Cardiac muscle cell (in vitro differentiated cells and primary cell): Measurements from ENCODE around the gene KLHL30. TPM values are rescaled to one million over a fixed set of nuclear protein-coding genes. Genes with fewer than 3 reads are reported as not detected.
A peak's percentile ranks its signal among the peaks of the same experiment; 100 is the strongest.

ENCODE experiments used
- DNase-seq, 2 donors: peaks; one replicate each; pipeline versions ENCODE4 v3.0.0 to v3.0.0-alpha.2; 2010 to 2017; ENCODE audit warnings: low read depth in 1 of 2, low spot score in 1 of 2
- H3K27ac ChIP-seq: fragments of 200-600 bp; sonication (generic); 2 replicates; pipeline ENCODE4 v1.5.1; 2016
- H3K27me3 ChIP-seq: fragments of 200-600 bp; sonication (generic); 2 replicates; pipeline ENCODE4 v1.6.0; 2016; ENCODE audit warnings: control low read depth
- H3K36me3 ChIP-seq: fragments of 200-600 bp; sonication (generic); 2 replicates; pipeline ENCODE4 v1.5.1; 2016; ENCODE audit warnings: control low read depth
- H3K4me1 ChIP-seq: fragments of 200-600 bp; sonication (generic); 2 replicates; pipeline ENCODE4 v1.8.1; 2017; ENCODE audit warnings: low read depth, mild to moderate bottlenecking, mixed run types
- H3K4me3 ChIP-seq: fragments of 200-600 bp; sonication (generic); 2 replicates; pipeline ENCODE4 v1.5.1; 2016; ENCODE audit warnings: mild to moderate bottlenecking
- H3K9me3 ChIP-seq: fragments of 200-600 bp; sonication (generic); 2 replicates; pipeline ENCODE4 v1.5.1; 2017; ENCODE audit warnings: low read depth, mild to moderate bottlenecking, control low read depth
- CTCF ChIP-seq: IDR thresholded peaks from 2 replicates; pipeline ENCODE4 v1.5.1; 2012; ENCODE audit warnings: low read depth, mild to moderate bottlenecking, low read length
- polyA plus RNA-seq: library from polyadenylated mRNA; unstranded; fragments of >200 nt; fragmentation: Nextera tagmentation; extraction: Ambion mirVana; gene quantifications from 2 replicates; pipeline ENCODE4 v1.2.1, GENCODE V29; 2016
- total RNA-seq: library from RNA; depleted of rRNA; stranded (reverse); fragments of >200 nt; gene quantifications from 2 replicates; pipeline ENCODE4 v1.2.3, GENCODE V29; 2016

Gene KLHL30
- total RNA-seq (25.9 and 31.7 TPM in 2 replicates), polyA plus RNA-seq (6.7 and 14.1 TPM in 2 replicates)

- H3K4me3 ChIP-seq: peak within 1 kb of the TSS; percentile 7
- peak within 1 kb of the TSS; percentile 90 for H3K27ac ChIP-seq
- H3K36me3 ChIP-seq: no peaks in the 10 kb centered on the region
- DNase-seq: peak in 1 of 2 donors; percentile 93
- H3K27me3 ChIP-seq: no peaks in the 10 kb centered on the region
- TF ChIP-seq CTCF: no peak
- peaks cover 34% of the 10 kb centered on the region for H3K4me1 ChIP-seq
- H3K9me3 ChIP-seq: no peaks in the 10 kb centered on the region
These were observed at the start of gene KLHL30 for GRCh38 chr2:238138331-238139195. TSS of gene KLHL30 (plus strand) at chr2:238138668. CDS start at chr2:238140755, 2,087 bp downstream.

DNA sequence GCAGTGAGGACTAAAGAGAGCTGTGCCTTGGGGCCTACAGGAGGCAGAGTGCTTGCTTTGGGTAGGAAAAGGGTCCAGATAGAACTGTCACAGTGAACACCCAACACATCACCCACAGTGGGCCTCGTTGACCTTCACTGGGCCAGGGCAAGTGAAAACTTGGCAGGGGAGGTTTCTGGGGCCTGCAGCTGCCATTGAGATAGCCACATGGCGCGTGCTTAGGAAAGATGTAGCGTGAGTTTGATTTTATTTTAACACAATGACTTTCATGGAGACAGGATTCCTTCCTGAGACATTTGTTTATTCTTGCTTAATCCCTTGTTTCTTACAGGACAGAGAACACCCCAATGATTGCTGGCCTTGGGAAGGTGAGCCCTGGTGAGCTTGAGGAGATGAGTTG is 47.6 kb upstream of the KLHL30 start:
- TF ChIP-seq CTCF: no peak
- Histone ChIP-seq H3K4me1 (peaks cover 6% of the 10 kb centered on the region), H3K4me3 (no peak overlapping the region), H3K27ac (peak overlapping the region; percentile 77), H3K36me3 (no peaks in the 10 kb centered on the region), H3K9me3 (no peaks in the 10 kb centered on the region), H3K27me3 (no peaks in the 10 kb centered on the region)
- DNase-seq: no peak

- no peak for DNase-seq
- TF ChIP-seq CTCF: no peak
These were observed 46.9 kb upstream of the KLHL30 start for GRCh38 chr2:238091436-238092060.

DNA sequence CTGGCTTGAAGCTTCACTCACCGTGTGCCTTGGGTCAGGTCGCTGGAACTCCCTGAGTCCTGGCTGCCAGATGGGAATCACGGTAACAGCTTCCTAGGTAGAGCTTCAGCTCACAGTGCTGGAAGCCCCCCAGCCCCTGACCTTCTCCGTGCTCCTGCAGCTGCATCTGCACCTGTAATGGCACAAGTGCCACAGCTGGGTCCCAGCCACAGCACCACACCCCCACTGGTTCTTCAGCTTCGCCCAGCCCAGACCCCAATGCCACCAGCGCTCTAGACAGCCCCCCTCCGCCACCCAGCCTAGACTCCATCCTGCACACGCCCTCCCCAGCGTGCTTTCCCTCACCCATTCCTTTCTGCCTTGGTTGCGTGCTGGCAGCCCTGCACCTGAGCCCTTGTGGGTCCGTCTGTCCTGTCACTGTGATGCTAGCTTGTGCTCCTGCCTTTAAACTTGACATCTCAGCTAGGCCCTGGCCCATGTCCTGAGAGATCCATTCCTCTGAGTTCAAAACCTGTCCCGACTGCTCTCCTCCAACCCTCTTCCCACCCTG is 45.9 kb upstream of the KLHL30 start:
- Histone ChIP-seq H3K4me3 (no peak overlapping the region), H3K9me3 (no peaks in the 10 kb centered on the region), H3K4me1 (peaks cover 6% of the 10 kb centered on the region), H3K27ac (no peak overlapping the region), H3K36me3 (no peaks in the 10 kb centered on the region), H3K27me3 (no peaks in the 10 kb centered on the region)
- no peak for TF ChIP-seq CTCF
- no peak for DNase-seq

More at GRCh38 chr2:238091436-238092060, 46.9 kb upstream of the KLHL30 start:
- Histone ChIP-seq H3K9me3 (no peaks in the 10 kb centered on the region), H3K36me3 (no peaks in the 10 kb centered on the region), H3K4me3 (no peak overlapping the region), H3K27me3 (no peaks in the 10 kb centered on the region), H3K4me1 (peaks cover 6% of the 10 kb centered on the region), H3K27ac (peak overlapping the region; percentile 77)

DNA sequence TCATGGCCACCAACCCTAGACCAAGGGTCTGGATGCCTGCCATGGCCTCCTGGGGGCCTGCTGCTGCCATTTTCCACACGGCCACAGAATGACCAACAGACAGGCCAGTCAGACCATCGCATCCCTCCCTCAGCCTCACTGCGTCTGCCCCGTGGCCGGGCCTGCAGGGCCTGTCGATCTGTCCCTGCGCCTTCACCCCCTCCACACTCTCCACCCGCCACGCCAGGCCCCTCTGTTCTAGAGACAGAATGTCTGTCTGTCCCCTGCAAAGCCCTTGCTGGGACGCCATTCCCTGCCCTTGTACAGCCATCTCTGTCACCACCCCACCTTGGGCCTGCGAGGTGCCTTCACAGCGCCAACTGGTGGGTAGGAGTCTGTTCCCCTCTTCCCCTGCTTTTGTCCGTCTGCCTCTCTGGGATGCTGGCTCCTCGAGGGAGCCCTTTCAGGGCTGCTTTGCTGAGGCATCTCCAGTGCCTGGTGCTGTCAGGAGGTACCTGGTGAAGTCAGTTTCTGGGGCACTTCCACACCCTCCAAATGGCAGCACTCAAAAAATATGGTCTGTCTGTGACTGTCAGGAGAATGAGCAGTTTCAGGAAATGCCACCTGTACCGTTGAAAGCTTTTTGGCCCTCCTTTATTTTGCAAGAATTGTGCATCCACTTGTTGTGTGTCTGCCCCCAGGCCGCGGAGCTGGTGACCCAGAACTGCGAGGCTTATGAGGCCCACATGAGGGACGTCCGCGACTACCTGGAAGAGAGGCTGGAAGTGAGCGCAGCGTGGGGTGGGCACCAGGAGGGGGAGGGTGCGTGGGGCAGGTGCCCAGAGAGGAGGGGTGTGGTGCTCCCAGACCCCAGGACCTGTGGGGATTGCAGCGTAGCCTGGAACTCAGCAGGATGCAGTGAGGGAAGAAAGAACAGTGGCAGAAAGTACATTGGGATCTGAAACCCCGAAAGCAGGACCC is 45.0 kb upstream of the KLHL30 start:
- DNase-seq: no peak
- no peak for TF ChIP-seq CTCF

More for the DNA sequence above, 45.0 kb upstream of the KLHL30 start:
- Histone ChIP-seq H3K4me3 (no peak overlapping the region), H3K9me3 (no peaks in the 10 kb centered on the region), H3K27ac (no peak overlapping the region), H3K27me3 (no peaks in the 10 kb centered on the region), H3K4me1 (peaks cover 6% of the 10 kb centered on the region), H3K36me3 (no peaks in the 10 kb centered on the region)
